Vagina (tissue), 2 donors: Measurements from ENCODE around the gene EPS8L3.

Experiments used
- POLR2AphosphoS5 ChIP-seq, 2 donors: sonication (generic); formaldehyde crosslinking; IDR thresholded peaks; one replicate each; pipeline ENCODE4 v1.9.0; 2017; ENCODE audit warnings: antibody characterized with exemption in 2 of 2, mild to moderate bottlenecking in 2 of 2, low read depth in 1 of 2; ENCODE audit not compliant: insufficient read depth in 1 of 2
- TF ChIP-seq, protein P1 (sequence below), 3 experiments: fragments of 450-650 bp in 2 of 3; fragments of 200-600 bp in 1 of 3; sonication (generic) in 1 of 3; IDR thresholded peaks; one replicate each; pipeline ENCODE4 v1.5.1; 2017 to 2019; ENCODE audit warnings: antibody characterized with exemption in 3 of 3, mild to moderate bottlenecking in 2 of 3, moderate library complexity in 2 of 3

DNA sequence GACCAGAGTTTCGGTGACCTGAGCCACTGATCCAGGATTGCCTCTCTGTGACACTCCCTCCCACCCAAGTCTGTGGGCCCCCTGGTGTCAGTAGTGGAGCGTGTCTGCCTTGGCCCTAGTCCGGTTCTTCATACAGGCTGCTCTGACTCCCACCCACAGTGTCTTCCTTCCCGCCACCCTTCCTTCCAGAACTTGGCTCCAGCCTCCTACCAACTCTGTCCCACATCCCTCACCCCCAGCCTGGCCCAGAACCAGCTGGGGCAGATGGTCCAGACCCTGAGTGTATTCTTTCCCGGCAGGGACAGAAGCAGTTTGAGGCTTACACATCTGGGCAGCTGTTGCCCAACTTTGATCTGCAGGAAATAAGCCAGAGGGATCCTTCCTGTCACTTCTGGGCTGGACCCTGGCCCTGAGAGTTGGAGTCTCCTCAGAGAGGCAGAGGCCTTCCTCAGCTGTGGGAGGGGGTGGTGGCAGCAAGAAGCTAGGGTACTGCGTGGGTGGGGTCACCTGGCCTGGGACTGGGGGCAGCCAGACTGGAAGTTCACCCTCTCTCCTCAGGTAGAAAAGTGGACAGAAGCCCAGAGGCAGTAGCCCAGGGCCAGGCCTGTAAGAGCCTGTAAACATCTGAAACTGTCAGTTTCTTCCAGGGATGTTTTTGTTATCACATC is 43.1 kb upstream of the EPS8L3 start:
- TF ChIP-seq, protein P1, sequence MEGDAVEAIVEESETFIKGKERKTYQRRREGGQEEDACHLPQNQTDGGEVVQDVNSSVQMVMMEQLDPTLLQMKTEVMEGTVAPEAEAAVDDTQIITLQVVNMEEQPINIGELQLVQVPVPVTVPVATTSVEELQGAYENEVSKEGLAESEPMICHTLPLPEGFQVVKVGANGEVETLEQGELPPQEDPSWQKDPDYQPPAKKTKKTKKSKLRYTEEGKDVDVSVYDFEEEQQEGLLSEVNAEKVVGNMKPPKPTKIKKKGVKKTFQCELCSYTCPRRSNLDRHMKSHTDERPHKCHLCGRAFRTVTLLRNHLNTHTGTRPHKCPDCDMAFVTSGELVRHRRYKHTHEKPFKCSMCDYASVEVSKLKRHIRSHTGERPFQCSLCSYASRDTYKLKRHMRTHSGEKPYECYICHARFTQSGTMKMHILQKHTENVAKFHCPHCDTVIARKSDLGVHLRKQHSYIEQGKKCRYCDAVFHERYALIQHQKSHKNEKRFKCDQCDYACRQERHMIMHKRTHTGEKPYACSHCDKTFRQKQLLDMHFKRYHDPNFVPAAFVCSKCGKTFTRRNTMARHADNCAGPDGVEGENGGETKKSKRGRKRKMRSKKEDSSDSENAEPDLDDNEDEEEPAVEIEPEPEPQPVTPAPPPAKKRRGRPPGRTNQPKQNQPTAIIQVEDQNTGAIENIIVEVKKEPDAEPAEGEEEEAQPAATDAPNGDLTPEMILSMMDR (IDR thresholded peaks at IDR 0.05), result no peak
- no peak for TF ChIP-seq POLR2AphosphoS5 (IDR thresholded peaks at IDR 0.05; ENCODE audit: insufficient read depth in 1 of 2, low read depth in 1 of 2)
